PC-3 (cell line): ENCODE results near the gene CYP46A1. TPM values are rescaled to one million over a fixed set of nuclear protein-coding genes. Genes with fewer than 3 reads are reported as not detected.

Experiments used
- ATAC-seq: fragments of 200-7000 bp; cut with Tn5 transposase; 2 replicates; pipeline ENCODE4 v1.9.1; 2020; ENCODE audit warnings: mild to moderate bottlenecking, moderate library complexity
- BruUV-seq: library from RNA; stranded (reverse); fragments of 400-500 nt; replicated peaks from 2 replicates; lab custom pipeline; 2021; lab: Mats Ljungman, UMichigan
- CTCF ChIA-PET: fragments of 300-600 bp; sonication (Branson Sonifier 250); formaldehyde crosslinking; loops from one replicate; lab custom pipeline; 2022; ENCODE audit warnings: antibody characterized with exemption; lab: Charles Lee
- POLR2A ChIA-PET: fragments of 300-600 bp; sonication (Branson Sonifier 250); formaldehyde crosslinking; loops from one replicate; lab custom pipeline; 2022; ENCODE audit warnings: antibody characterized with exemption; ENCODE audit not compliant: unreplicated experiment; lab: Charles Lee
- DNase-seq: peaks from one replicate; pipeline ENCODE4 v3.0.0-alpha.2; 2015
- H2AFZ ChIP-seq: fragments of 300-600 bp; sonication (generic); 2 replicates; pipeline ENCODE4 v1.6.0; 2016; ENCODE audit warnings: antibody characterized with exemption, low read length
- H3F3A ChIP-seq: fragments of 300-600 bp; sonication (generic); one replicate; pipeline ENCODE4 v1.6.0; 2017; ENCODE audit warnings: antibody characterized with exemption, low read length, control low read depth, mild to moderate bottlenecking; ENCODE audit not compliant: unreplicated experiment
- H3K27ac ChIP-seq: fragments of 300-600 bp; sonication (generic); 2 replicates; pipeline ENCODE4 v1.5.1; 2016; ENCODE audit warnings: mild to moderate bottlenecking, low read length
- H3K27me3 ChIP-seq: fragments of 300-600 bp; sonication (generic); 2 replicates; pipeline ENCODE4 v1.6.1; 2016; ENCODE audit warnings: low read length, mixed read lengths
- H3K36me3 ChIP-seq: fragments of 300-600 bp; sonication (generic); 2 replicates; pipeline ENCODE4 v1.6.1; 2016; ENCODE audit warnings: low read depth, mixed run types, low read length, mixed read lengths
- H3K4me1 ChIP-seq: fragments of 300-600 bp; sonication (generic); 2 replicates; pipeline ENCODE4 v1.5.1; 2016; ENCODE audit warnings: low read length; ENCODE audit not compliant: insufficient read depth
- H3K4me2 ChIP-seq: fragments of 300-600 bp; sonication (generic); 2 replicates; pipeline ENCODE4 v1.6.0; 2016; ENCODE audit warnings: low read length
- H3K4me3 ChIP-seq: fragments of 300-600 bp; sonication (generic); 2 replicates; pipeline ENCODE4 v1.5.1; 2016; ENCODE audit warnings: mild to moderate bottlenecking, low read length, mixed read lengths
- H3K79me2 ChIP-seq: fragments of 300-600 bp; sonication (generic); 2 replicates; pipeline ENCODE4 v1.6.1; 2017; ENCODE audit warnings: low read length, mixed read lengths
- H3K9ac ChIP-seq: fragments of 300-600 bp; sonication (generic); 2 replicates; pipeline ENCODE4 v1.6.0; 2016; ENCODE audit warnings: mild to moderate bottlenecking, low read length
- H3K9me2 ChIP-seq: fragments of 300-600 bp; sonication (generic); replicated peaks from 2 replicates; pipeline ENCODE4 v1.6.1; 2016; ENCODE audit warnings: mixed run types, low read length, mixed read lengths
- H3K9me3 ChIP-seq: fragments of 300-600 bp; sonication (generic); 2 replicates; pipeline ENCODE4 v1.6.1; 2016; ENCODE audit warnings: low read length, mixed read lengths
- H4K20me1 ChIP-seq: fragments of 300-600 bp; sonication (generic); 2 replicates; pipeline ENCODE4 v1.6.1; 2016; ENCODE audit warnings: low read length, mixed read lengths
- EZH2 ChIP-seq: fragments of 300-600 bp; sonication (generic); IDR thresholded peaks from one replicate; pipeline ENCODE4 v1.6.1; 2017; ENCODE audit warnings: antibody characterized with exemption, mild to moderate bottlenecking, low read length; ENCODE audit not compliant: unreplicated experiment
- EZH2phosphoT487 ChIP-seq: fragments of 300-600 bp; sonication (generic); IDR thresholded peaks from 2 replicates; pipeline ENCODE4 v1.6.1; 2018; ENCODE audit warnings: mild to moderate bottlenecking, antibody characterized with exemption, low read length, borderline replicate concordance
- intact Hi-C: fragments of 100-400 bp; cut with micrococcal nuclease; formaldehyde crosslinking; loops from 2 replicates; pipeline ENCODE4 v1.9.0; 2023
- total RNA-seq: library from RNA; depleted of rRNA; stranded (reverse); fragments of >200 nt; gene quantifications from 2 replicates; pipeline ENCODE4 v1.2.3, GENCODE V29; 2014
- TF ChIP-seq, protein P1 (sequence below): fragments of 300-600 bp; sonication (generic); conservative IDR thresholded peaks from 2 replicates; pipeline ENCODE4 v1.5.1; 2017; ENCODE audit warnings: antibody characterized with exemption, low read depth, mild to moderate bottlenecking, low read length

The CYP46A1 gene
- total RNA-seq, 1 experiment from 2014 or later = 1.2 TPM

DNA sequence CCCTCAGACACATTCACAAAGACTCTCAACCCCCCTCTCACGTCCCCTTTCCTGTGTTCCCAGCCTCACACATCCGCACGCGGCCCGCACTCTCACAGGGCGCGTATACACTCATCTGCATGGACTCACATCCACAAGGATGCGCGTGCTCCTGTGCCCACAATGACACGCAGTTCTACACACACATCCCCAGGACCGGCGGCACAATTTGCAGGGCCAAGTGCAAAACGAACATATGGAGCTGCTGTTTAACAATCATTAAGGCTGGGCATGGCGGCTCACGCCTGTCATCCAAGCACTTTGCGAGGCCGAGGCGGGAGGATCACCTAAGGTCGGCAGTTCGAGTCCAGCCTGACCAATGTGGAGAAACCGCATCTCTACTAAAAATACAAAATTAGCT lies 72.7 kb downstream of the CYP46A1 start:
- BruUV-seq = no TSS peak
- no peak overlapping the region for H3K4me3 ChIP-seq
- no peaks in the 10 kb centered on the region for H3K36me3 ChIP-seq
- ChIA-PET POLR2A (no interaction called here), CTCF (no interaction called here)
- no peaks in the 10 kb centered on the region for H4K20me1 ChIP-seq
- no peak for TF ChIP-seq EZH2
- TF ChIP-seq EZH2phosphoT487 = no peak
- TF ChIP-seq, protein P1, sequence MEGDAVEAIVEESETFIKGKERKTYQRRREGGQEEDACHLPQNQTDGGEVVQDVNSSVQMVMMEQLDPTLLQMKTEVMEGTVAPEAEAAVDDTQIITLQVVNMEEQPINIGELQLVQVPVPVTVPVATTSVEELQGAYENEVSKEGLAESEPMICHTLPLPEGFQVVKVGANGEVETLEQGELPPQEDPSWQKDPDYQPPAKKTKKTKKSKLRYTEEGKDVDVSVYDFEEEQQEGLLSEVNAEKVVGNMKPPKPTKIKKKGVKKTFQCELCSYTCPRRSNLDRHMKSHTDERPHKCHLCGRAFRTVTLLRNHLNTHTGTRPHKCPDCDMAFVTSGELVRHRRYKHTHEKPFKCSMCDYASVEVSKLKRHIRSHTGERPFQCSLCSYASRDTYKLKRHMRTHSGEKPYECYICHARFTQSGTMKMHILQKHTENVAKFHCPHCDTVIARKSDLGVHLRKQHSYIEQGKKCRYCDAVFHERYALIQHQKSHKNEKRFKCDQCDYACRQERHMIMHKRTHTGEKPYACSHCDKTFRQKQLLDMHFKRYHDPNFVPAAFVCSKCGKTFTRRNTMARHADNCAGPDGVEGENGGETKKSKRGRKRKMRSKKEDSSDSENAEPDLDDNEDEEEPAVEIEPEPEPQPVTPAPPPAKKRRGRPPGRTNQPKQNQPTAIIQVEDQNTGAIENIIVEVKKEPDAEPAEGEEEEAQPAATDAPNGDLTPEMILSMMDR = no peak
- no peaks in the 10 kb centered on the region for H3K79me2 ChIP-seq
- no peaks in the 10 kb centered on the region for H3K27me3 ChIP-seq
- peaks cover 70% of the 10 kb centered on the region for H3K4me1 ChIP-seq
- H3K9me3 ChIP-seq = no peaks in the 10 kb centered on the region
- no peaks in the 10 kb centered on the region for H3K9me2 ChIP-seq
- H3F3A ChIP-seq = no peaks in the 10 kb centered on the region
- peak; percentile 19 for DNase-seq
- H3K4me2 ChIP-seq = peak overlapping the region; percentile 53
- intact Hi-C loops = loop anchor here (2.0 kb wide), 2 partner anchors 26 to 36 kb away; partner anchors contain the start of gene EML1
- peak overlapping the region; percentile 34 for H3K9ac ChIP-seq
- ATAC-seq = no peak
- H3K27ac ChIP-seq = peak overlapping the region; percentile 74
- no peak overlapping the region for H2AFZ ChIP-seq

DNA sequence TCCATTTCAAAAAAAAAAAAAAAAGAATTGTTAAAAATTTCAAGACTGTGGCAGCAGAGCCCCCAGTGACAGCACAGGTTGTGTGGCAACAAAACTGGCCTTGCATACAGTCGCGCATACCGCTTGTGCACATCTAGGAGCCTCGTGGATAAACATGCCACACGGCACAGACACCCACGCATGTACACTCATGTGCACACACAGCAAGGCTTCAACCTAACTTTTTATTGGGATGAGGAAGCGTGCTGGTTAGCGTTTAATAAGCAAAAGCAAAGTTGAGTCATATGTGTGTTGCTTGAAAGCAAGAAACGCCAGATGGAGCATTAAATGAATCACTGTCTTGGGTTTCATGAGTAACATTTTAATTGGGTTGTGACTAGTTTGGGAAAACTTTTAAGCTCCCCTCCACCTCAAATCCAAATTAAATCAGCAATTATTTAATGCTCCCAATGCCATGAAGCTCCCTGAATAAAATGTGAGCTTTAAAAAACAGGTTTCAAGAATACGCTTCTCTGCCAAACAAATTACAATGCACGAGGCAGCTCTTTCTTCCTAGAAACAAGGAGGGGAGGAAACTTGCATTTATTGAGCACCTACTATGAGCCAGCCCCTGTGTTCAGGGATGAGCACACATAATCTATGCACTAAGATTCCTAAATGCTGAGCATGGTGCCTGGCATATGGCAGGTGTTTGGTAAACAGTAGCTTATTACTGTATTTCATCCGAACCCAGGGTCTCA lies 73.4 kb downstream of the CYP46A1 start:
- ChIA-PET POLR2A (interaction anchor here (0.5 to 1.0 kb wide), 2 partner anchors 20 to 142 kb away, joined by 3 read pairs; no protein-coding TSS in a partner anchor), CTCF (interaction anchor here (1.6 kb wide), 1 partner anchor 27 kb away, joined by 4 read pairs; no protein-coding TSS in a partner anchor)
- Histone ChIP-seq H3K9ac (peak overlapping the region; percentile 75), H3K79me2 (no peaks in the 10 kb centered on the region), H3K9me3 (no peaks in the 10 kb centered on the region), H3F3A (no peaks in the 10 kb centered on the region), H3K4me1 (peaks cover 63% of the 10 kb centered on the region), H2AFZ (no peak overlapping the region), H3K4me3 (no peak overlapping the region), H3K4me2 (peak overlapping the region; percentile 75), H3K36me3 (no peaks in the 10 kb centered on the region), H3K9me2 (no peaks in the 10 kb centered on the region), H4K20me1 (no peaks in the 10 kb centered on the region), H3K27ac (peak overlapping the region; percentile 95), H3K27me3 (no peaks in the 10 kb centered on the region)
- DNase-seq = peak; percentile 98
- ATAC-seq = peak; percentile 39
- BruUV-seq = no TSS peak
- intact Hi-C loops = loop anchor here (2.0 kb wide), 2 partner anchors 27 to 35 kb away; partner anchors contain the start of gene EML1
- TF ChIP-seq, protein P1 = no peak
- peak; percentile 88; the same call in 1 of the 2 replicates for TF ChIP-seq EZH2phosphoT487
